Measurements from ENCODE around the gene RNF130.
"Not testable (repeated sequence)": the region's sequence is repeated elsewhere in the genome, so short reads cannot be mapped to it uniquely, and the experiment has no call there.

RNF130 gene

DNA sequence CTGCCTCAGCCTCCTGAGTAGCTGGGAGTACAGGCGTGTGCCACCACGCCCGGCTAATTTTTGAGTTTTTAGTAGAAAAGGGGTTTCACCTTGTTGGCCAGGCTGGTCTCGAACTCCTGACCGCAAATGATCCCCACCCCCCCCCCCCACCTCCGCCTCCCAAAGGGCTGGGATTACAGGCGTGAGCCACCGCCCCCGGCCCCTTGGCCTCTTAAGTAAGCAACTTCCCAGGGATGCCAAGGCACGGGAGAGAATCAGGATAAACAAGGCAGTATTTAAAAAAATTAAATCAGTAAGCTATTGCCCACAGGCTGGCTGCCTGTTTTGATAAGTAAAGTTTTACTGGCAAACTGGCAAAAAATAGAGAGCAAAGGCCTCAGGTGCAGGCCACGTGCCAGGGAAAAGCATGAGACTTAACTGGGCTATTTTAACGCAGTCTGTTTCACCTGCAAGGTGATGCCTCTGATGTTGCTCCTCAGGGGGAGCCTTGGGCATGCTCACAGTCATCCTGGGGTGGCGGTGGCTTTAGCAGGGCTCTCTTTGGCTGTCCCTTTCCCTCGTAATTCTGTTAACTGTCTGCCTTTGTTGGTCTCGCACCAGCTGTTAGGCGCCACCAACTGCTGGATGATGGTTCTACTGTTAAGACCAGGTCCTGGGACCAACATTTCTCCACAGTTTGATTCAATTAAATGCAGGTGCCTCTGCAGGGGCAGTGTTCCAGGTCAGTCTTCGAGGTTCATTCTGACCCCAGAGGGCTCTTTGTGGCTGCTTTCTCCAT lies 19.4 kb upstream of the RNF130 start:
- no peaks in the 10 kb centered on the region for H3K27me3 ChIP-seq (ENCODE audit: control insufficient read depth, insufficient read depth, low read length)
- no peaks in the 10 kb centered on the region for H3K79me2 ChIP-seq
- H2AFZ ChIP-seq: peak overlapping the region; percentile 94
- TF ChIP-seq, protein P1, sequence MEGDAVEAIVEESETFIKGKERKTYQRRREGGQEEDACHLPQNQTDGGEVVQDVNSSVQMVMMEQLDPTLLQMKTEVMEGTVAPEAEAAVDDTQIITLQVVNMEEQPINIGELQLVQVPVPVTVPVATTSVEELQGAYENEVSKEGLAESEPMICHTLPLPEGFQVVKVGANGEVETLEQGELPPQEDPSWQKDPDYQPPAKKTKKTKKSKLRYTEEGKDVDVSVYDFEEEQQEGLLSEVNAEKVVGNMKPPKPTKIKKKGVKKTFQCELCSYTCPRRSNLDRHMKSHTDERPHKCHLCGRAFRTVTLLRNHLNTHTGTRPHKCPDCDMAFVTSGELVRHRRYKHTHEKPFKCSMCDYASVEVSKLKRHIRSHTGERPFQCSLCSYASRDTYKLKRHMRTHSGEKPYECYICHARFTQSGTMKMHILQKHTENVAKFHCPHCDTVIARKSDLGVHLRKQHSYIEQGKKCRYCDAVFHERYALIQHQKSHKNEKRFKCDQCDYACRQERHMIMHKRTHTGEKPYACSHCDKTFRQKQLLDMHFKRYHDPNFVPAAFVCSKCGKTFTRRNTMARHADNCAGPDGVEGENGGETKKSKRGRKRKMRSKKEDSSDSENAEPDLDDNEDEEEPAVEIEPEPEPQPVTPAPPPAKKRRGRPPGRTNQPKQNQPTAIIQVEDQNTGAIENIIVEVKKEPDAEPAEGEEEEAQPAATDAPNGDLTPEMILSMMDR (IDR thresholded peaks at IDR 0.05): no peak
- no peak overlapping the region for H3K9ac ChIP-seq
- no peak overlapping the region for H3K4me2 ChIP-seq (ENCODE audit: low read length)
- no peaks in the 10 kb centered on the region for H3K36me3 ChIP-seq (ENCODE audit: control insufficient read depth, insufficient read depth, low read length)
- no peaks in the 10 kb centered on the region for H3K9me3 ChIP-seq (ENCODE audit: control insufficient read depth, low read length)
- no peak overlapping the region for H3K4me3 ChIP-seq (ENCODE audit: low read depth, low read length)
- H3K4me1 ChIP-seq: peaks cover 5% of the 10 kb centered on the region
- no peak overlapping the region for H3K27ac ChIP-seq

DNA sequence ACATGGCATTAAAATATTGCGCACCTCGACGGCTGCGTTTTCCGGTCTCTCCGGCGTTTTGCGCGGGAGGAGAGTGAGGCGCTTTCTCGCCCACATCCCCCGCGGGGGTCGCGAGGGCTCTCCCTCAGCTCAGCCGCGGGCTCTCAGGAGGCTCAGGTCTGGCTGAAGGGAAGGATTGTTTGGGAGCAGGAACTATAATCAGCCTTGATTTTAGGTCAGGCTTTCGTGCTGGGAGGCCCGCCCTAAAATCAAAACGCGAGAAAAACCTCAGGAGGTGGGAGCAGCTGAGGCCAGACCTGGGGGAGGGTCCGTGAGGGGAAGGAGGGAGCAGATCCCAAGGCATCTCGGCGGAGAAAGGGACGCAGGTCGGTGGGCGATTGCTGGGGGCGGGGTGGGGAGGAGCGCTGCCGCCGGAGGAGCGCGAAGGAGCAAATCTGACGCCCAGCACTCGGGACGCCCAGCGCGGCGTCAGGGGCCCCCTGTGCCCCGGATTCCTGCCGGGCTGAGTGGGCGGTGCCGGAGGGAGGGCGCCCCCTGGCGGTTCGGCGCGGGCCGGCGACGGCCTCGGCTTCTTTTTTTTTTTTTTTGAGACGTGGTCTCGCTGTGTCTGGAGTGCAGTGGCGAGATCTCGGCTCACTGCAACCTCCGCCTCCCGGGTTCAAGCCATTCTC lies 18.7 kb upstream of the RNF130 start:
- Histone ChIP-seq H3K9ac (no peak overlapping the region), H3K79me2 (no peaks in the 10 kb centered on the region), H3K36me3 (ENCODE audit: control insufficient read depth, insufficient read depth, low read length) (no peaks in the 10 kb centered on the region), H3K4me1 (peaks cover 8% of the 10 kb centered on the region), H3K27ac (peak overlapping the region; percentile 3), H3K27me3 (ENCODE audit: control insufficient read depth, insufficient read depth, low read length) (no peaks in the 10 kb centered on the region), H3K9me3 (ENCODE audit: control insufficient read depth, low read length) (no peaks in the 10 kb centered on the region), H3K4me3 (ENCODE audit: low read depth, low read length) (peak overlapping the region; percentile 42), H2AFZ (peak overlapping the region; percentile 94), H3K4me2 (ENCODE audit: low read length) (peak overlapping the region; percentile 74)
- TF ChIP-seq, protein P1 (IDR thresholded peaks at IDR 0.05): peak; percentile 93

DNA sequence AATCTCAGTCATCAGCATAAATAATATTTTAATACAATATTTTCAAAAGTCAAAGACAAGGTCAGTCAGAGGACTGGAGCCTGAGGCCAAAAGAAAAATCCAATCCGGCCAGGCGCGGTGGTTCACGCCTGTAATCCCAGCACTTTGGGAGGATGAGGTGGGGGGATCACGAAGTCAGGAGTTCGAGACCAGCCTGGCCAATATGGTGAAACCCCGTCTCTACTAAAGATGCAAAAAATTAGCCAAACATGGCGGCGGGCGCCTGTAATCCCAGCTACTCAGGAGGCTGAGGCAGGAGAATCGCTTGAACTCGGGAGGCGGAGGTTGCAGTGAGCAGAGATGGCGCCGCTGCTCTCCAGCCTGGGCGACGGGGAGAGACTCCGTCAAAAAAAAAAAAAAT lies 18.1 kb upstream of the RNF130 start:
- not testable (repeated sequence) for H3K27ac ChIP-seq; H3K4me3 ChIP-seq (ENCODE audit: low read depth, low read length); H3K27me3 ChIP-seq (ENCODE audit: control insufficient read depth, insufficient read depth, low read length); H3K79me2 ChIP-seq; H3K9me3 ChIP-seq (ENCODE audit: control insufficient read depth, low read length); H3K9ac ChIP-seq; H3K36me3 ChIP-seq (ENCODE audit: control insufficient read depth, insufficient read depth, low read length); H3K4me2 ChIP-seq (ENCODE audit: low read length); H3K4me1 ChIP-seq
- H2AFZ ChIP-seq: peak overlapping the region; percentile 94

DNA sequence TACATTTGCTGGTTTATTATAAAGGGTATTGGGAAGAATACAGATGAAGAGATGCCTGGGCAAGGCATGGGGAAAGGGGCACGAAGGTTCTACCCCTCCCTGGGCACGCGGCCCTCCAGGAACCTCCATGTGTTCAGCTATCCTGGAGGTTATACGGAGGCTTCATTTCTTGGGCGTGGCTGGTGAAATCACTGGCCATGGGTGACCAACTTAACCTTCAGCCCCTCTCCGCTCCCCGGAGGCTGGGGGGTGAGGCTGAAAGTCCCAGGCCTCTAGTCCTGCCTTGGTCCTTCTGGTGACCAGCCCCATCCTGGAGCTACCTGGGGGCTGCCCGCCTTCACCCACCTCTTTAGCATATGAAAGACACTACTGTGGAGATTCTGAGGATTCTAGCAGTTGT lies 17.0 kb upstream of the RNF130 start:
- Histone ChIP-seq H3K9ac (no peak overlapping the region), H3K4me1 (peaks cover 8% of the 10 kb centered on the region), H2AFZ (no peak overlapping the region), H3K9me3 (ENCODE audit: control insufficient read depth, low read length) (no peaks in the 10 kb centered on the region), H3K36me3 (ENCODE audit: control insufficient read depth, insufficient read depth, low read length) (no peaks in the 10 kb centered on the region), H3K4me3 (ENCODE audit: low read depth, low read length) (no peak overlapping the region), H3K27ac (no peak overlapping the region), H3K4me2 (ENCODE audit: low read length) (no peak overlapping the region), H3K27me3 (ENCODE audit: control insufficient read depth, insufficient read depth, low read length) (no peaks in the 10 kb centered on the region), H3K79me2 (no peaks in the 10 kb centered on the region)
- TF ChIP-seq, protein P1 (IDR thresholded peaks at IDR 0.05): no peak

GRCh38 chr5:180086816-180087399 lies 15.3 kb upstream of the RNF130 start:
- no peak overlapping the region for H2AFZ ChIP-seq
- no peaks in the 10 kb centered on the region for H3K79me2 ChIP-seq
- TF ChIP-seq, protein P1 (IDR thresholded peaks at IDR 0.05): no peak
- H3K27me3 ChIP-seq (ENCODE audit: control insufficient read depth, insufficient read depth, low read length): no peaks in the 10 kb centered on the region
- H3K4me1 ChIP-seq: peaks cover 8% of the 10 kb centered on the region
- H3K4me3 ChIP-seq (ENCODE audit: low read depth, low read length): no peak overlapping the region
- no peaks in the 10 kb centered on the region for H3K36me3 ChIP-seq (ENCODE audit: control insufficient read depth, insufficient read depth, low read length)
- no peak overlapping the region for H3K4me2 ChIP-seq (ENCODE audit: low read length)
- H3K9ac ChIP-seq: no peak overlapping the region
- no peaks in the 10 kb centered on the region for H3K9me3 ChIP-seq (ENCODE audit: control insufficient read depth, low read length)
- no peak overlapping the region for H3K27ac ChIP-seq

Measured in parathyroid adenoma (tissue), 2 donors.